ENCODE data around the gene CNNM3.
A peak's percentile ranks its signal among the peaks of the same experiment; 100 is the strongest.

CNNM3 gene

DNA sequence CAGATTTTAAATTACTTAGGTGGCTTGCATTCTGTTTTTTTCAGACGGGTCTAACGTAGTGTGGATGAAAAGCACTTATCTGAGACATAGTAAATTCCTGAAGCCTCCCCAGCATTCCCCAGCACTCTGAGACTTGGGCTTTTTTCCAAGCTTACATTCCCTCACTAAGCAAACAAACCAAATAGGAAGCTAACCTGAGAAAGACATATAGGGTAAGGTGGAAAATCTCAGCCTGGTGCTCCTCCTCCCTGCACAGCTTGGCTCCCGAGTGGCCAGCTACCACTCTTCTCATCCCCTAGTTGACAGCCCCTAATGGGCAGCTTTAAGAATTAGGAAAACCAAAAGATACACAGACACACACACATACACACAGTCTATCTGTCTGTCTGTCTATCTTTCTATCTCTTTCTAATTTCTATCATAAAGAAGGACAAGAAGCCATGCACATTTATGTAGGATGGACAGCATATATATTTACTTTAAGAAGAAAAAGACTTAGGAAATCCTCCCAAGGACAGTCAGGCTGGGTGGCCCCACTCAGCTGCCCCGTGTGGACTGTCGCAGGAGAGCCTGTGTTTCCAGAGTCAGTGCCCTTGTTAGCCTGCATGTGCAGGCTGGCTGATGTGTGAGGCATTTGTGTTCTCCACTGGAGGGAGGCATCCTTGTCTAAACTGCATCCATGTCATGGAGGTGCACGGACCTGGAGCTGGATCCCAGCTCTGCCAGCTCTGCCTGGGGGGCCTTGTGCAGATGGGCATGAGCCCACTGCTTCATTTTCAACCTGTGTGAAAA lies 8.2 kb downstream of the CNNM3 start:
- Histone ChIP-seq H3K36me3 (replicated peaks in 1 of 2; ENCODE audit: control insufficient read depth in 2 of 2, insufficient read depth in 2 of 2, low read length in 2 of 2) (peaks cover 41 to 87% of the 10 kb centered on the region in 2 donors), H3K18ac (ENCODE audit: low read length) (no peak overlapping the region), H2BK120ac (ENCODE audit: low read depth, low read length) (no peak overlapping the region), H3K4me3 (ENCODE audit: low read length in 2 of 2) (no peak overlapping the region), H2BK12ac (ENCODE audit: low read length) (no peak overlapping the region), H3K14ac (ENCODE audit: low read length) (no peak overlapping the region), H3K27me3 (ENCODE audit: control insufficient read depth in 3 of 3, insufficient read depth in 3 of 3, low read depth in 1 of 3, low read length in 3 of 3) (no peaks in the 10 kb centered on the region), H3K9me3 (replicated peaks in 1 of 2; ENCODE audit: control insufficient read depth in 2 of 2, insufficient read depth in 1 of 2, low read depth in 1 of 2, low read length in 2 of 2) (no peaks in the 10 kb centered on the region), H4K8ac (ENCODE audit: low read depth, low read length) (no peak overlapping the region), H2BK15ac (ENCODE audit: low read length) (no peak overlapping the region), H3K79me1 (ENCODE audit: low read depth, low read length) (peaks cover 14% of the 10 kb centered on the region), H3K4ac (ENCODE audit: low read length) (no peak overlapping the region), H3K9ac (ENCODE audit: low read depth, low read length, poor library complexity) (no peak overlapping the region), H2BK5ac (ENCODE audit: low read length) (no peak overlapping the region), H3K27ac (replicated peaks; ENCODE audit: low read length) (no peak overlapping the region), H3K4me2 (ENCODE audit: insufficient read depth, low read length, poor library complexity, severe bottlenecking) (no peak overlapping the region), H3K4me1 (ENCODE audit: control insufficient read depth in 2 of 2, insufficient read depth in 1 of 2, low read depth in 1 of 2, low read length in 2 of 2) (peaks cover 0 to 15% of the 10 kb centered on the region in 2 donors), H2AK5ac (ENCODE audit: low read depth, low read length) (no peak overlapping the region), H3K23ac (ENCODE audit: low read depth, low read length, poor library complexity) (no peak overlapping the region), H4K91ac (ENCODE audit: low read depth, low read length, poor library complexity) (no peak overlapping the region), H2AFZ (ENCODE audit: low read length) (no peak overlapping the region)
- no peak for DNase-seq (ENCODE audit: low spot score)
- no CpG with 5 or more reads among the region's 6 CpGs for WGBS, 2 donors (ENCODE audit: extremely low coverage in 2 of 2, insufficient read length in 2 of 2, insufficient replicate concordance in 1 of 2)

DNA sequence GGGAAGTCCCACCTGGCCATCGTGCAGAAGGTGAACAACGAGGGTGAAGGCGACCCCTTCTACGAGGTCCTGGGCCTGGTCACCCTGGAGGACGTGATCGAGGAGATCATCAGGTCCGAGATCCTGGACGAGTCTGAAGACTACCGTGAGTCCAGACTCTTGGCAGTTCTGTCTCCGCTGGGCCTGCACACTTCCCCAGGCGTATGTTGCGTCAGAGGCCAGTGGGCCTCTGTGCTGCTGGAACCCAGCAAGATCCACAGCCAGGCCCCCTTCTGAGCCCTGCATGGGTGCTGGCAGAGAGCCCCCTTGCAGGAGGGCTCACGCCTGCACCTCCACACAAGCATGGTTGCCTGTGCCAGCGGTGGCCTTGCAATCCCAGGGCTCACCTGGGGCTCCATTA lies 9.0 kb downstream of the CNNM3 start:
- H2AK5ac ChIP-seq (ENCODE audit: low read depth, low read length), result no peak overlapping the region
- WGBS, 2 donors (ENCODE audit: extremely low coverage in 2 of 2, insufficient read length in 2 of 2, insufficient replicate concordance in 1 of 2), result no CpG with 5 or more reads among the region's 14 CpGs
- no peak overlapping the region for H2BK12ac ChIP-seq (ENCODE audit: low read length)
- no peak overlapping the region for H3K27ac ChIP-seq (replicated peaks; ENCODE audit: low read length)
- H3K18ac ChIP-seq (ENCODE audit: low read length), result no peak overlapping the region
- H2AFZ ChIP-seq (ENCODE audit: low read length), result no peak overlapping the region
- H3K4ac ChIP-seq (ENCODE audit: low read length), result no peak overlapping the region
- peaks cover 40 to 87% of the 10 kb centered on the region in 2 donors for H3K36me3 ChIP-seq (replicated peaks in 1 of 2; ENCODE audit: control insufficient read depth in 2 of 2, insufficient read depth in 2 of 2, low read length in 2 of 2)
- H3K14ac ChIP-seq (ENCODE audit: low read length), result no peak overlapping the region
- H2BK15ac ChIP-seq (ENCODE audit: low read length), result no peak overlapping the region
- no peaks in the 10 kb centered on the region for H3K9me3 ChIP-seq (replicated peaks in 1 of 2; ENCODE audit: control insufficient read depth in 2 of 2, insufficient read depth in 1 of 2, low read depth in 1 of 2, low read length in 2 of 2)
- H3K79me1 ChIP-seq (ENCODE audit: low read depth, low read length), result peaks cover 14% of the 10 kb centered on the region
- H3K27me3 ChIP-seq (ENCODE audit: control insufficient read depth in 3 of 3, insufficient read depth in 3 of 3, low read depth in 1 of 3, low read length in 3 of 3), result no peaks in the 10 kb centered on the region
- no peak overlapping the region for H3K4me2 ChIP-seq (ENCODE audit: insufficient read depth, low read length, poor library complexity, severe bottlenecking)
- peaks cover 0 to 11% of the 10 kb centered on the region in 2 donors for H3K4me1 ChIP-seq (ENCODE audit: control insufficient read depth in 2 of 2, insufficient read depth in 1 of 2, low read depth in 1 of 2, low read length in 2 of 2)
- H2BK5ac ChIP-seq (ENCODE audit: low read length), result no peak overlapping the region
- no peak overlapping the region for H3K9ac ChIP-seq (ENCODE audit: low read depth, low read length, poor library complexity)
- H3K4me3 ChIP-seq (ENCODE audit: low read length in 2 of 2), result no peak overlapping the region
- no peak overlapping the region for H4K91ac ChIP-seq (ENCODE audit: low read depth, low read length, poor library complexity)
- no peak overlapping the region for H3K23ac ChIP-seq (ENCODE audit: low read depth, low read length, poor library complexity)
- no peak overlapping the region for H2BK120ac ChIP-seq (ENCODE audit: low read depth, low read length)
- DNase-seq (ENCODE audit: low spot score), result no peak
- H4K8ac ChIP-seq (ENCODE audit: low read depth, low read length), result no peak overlapping the region

DNA sequence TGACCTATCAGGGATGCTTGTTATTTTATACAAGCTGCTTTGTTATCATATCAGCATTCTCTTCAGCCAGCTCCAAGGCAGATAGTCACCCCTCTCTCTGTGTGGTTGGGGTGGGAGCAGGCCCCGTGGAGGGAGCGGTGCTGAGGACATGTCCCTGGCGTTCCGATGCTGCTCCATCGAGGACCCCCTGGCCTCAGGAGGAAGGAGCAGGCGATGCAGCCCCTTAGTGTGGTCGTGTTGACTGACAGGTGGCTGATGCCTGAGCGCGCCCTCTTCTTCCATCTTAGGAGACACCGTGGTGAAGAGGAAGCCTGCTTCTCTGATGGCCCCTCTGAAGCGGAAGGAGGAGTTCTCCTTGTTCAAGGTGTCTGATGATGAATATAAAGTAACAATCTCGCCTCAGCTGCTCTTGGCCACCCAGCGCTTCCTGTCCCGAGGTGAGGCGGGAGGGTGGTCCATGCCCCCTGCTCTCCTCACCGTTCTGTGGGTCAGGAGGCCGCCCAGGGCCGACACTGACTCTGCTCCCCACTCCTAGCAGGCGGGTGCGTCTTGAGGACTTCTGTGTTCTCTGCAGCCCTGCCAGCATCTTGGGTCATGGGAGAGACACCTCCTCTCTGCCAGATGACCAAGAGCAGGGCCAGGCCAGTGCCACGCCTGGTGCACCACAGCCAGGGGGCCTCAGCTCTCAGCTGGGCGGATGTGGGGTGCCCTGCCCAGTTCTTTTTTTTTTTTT lies 10.6 kb downstream of the CNNM3 start:
- WGBS, 2 donors (ENCODE audit: extremely low coverage in 2 of 2, insufficient read length in 2 of 2, insufficient replicate concordance in 1 of 2), result no CpG with 5 or more reads among the region's 22 CpGs
- peaks cover 0 to 2% of the 10 kb centered on the region in 2 donors for H3K4me1 ChIP-seq (ENCODE audit: control insufficient read depth in 2 of 2, insufficient read depth in 1 of 2, low read depth in 1 of 2, low read length in 2 of 2)
- peaks cover 48 to 90% of the 10 kb centered on the region in 2 donors for H3K36me3 ChIP-seq (replicated peaks in 1 of 2; ENCODE audit: control insufficient read depth in 2 of 2, insufficient read depth in 2 of 2, low read length in 2 of 2)

DNA sequence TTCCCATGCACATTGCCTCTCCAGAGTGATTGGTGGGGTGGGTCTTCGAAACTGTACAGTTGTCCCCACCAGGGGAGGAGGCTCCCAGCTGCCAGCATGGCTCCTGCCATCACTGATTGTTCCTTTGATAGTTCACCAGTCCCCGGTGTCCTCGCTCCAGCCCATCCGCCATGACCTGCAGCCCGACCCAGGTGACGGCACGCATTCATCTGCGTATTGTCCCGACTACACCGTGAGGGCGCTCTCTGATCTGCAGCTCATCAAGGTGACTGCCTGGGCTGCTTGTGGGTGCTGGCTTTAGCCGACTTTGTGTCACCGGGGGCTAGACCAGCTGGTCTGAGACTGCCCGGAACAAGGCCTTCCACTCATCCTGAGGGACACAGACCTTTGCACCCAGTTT lies 12.4 kb downstream of the CNNM3 start:
- peaks cover 4 to 16% of the 10 kb centered on the region in 2 donors for H3K4me1 ChIP-seq (ENCODE audit: control insufficient read depth in 2 of 2, insufficient read depth in 1 of 2, low read depth in 1 of 2, low read length in 2 of 2)
- H3K9ac ChIP-seq (ENCODE audit: low read depth, low read length, poor library complexity), result no peak overlapping the region
- no peak overlapping the region for H3K4me2 ChIP-seq (ENCODE audit: insufficient read depth, low read length, poor library complexity, severe bottlenecking)
- no peak overlapping the region for H2BK15ac ChIP-seq (ENCODE audit: low read length)
- no peak overlapping the region for H3K4ac ChIP-seq (ENCODE audit: low read length)
- H2BK12ac ChIP-seq (ENCODE audit: low read length), result no peak overlapping the region
- peaks cover 5% of the 10 kb centered on the region for H3K79me1 ChIP-seq (ENCODE audit: low read depth, low read length)
- no peak overlapping the region for H3K27ac ChIP-seq (replicated peaks; ENCODE audit: low read length)
- no peak overlapping the region for H3K14ac ChIP-seq (ENCODE audit: low read length)
- no peaks in the 10 kb centered on the region for H3K27me3 ChIP-seq (ENCODE audit: control insufficient read depth in 3 of 3, insufficient read depth in 3 of 3, low read depth in 1 of 3, low read length in 3 of 3)
- H4K91ac ChIP-seq (ENCODE audit: low read depth, low read length, poor library complexity), result no peak overlapping the region
- H2BK5ac ChIP-seq (ENCODE audit: low read length), result no peak overlapping the region
- no peak overlapping the region for H4K8ac ChIP-seq (ENCODE audit: low read depth, low read length)
- DNase-seq (ENCODE audit: low spot score), result no peak
- H3K9me3 ChIP-seq (replicated peaks in 1 of 2; ENCODE audit: control insufficient read depth in 2 of 2, insufficient read depth in 1 of 2, low read depth in 1 of 2, low read length in 2 of 2), result no peaks in the 10 kb centered on the region
- WGBS, 2 donors (ENCODE audit: extremely low coverage in 2 of 2, insufficient read length in 2 of 2, insufficient replicate concordance in 1 of 2), result no CpG with 5 or more reads among the region's 14 CpGs
- H3K4me3 ChIP-seq (ENCODE audit: low read length in 2 of 2), result peak overlapping the region in 1 of 2 donors; percentile 13
- no peak overlapping the region for H3K18ac ChIP-seq (ENCODE audit: low read length)
- H2AFZ ChIP-seq (ENCODE audit: low read length), result no peak overlapping the region
- peaks cover 46 to 95% of the 10 kb centered on the region in 2 donors for H3K36me3 ChIP-seq (replicated peaks in 1 of 2; ENCODE audit: control insufficient read depth in 2 of 2, insufficient read depth in 2 of 2, low read length in 2 of 2)
- no peak overlapping the region for H2AK5ac ChIP-seq (ENCODE audit: low read depth, low read length)
- peak overlapping the region; percentile 12 for H3K23ac ChIP-seq (ENCODE audit: low read depth, low read length, poor library complexity)
- no peak overlapping the region for H2BK120ac ChIP-seq (ENCODE audit: low read depth, low read length)

More for the DNA sequence above, 10.6 kb downstream of the CNNM3 start:
- H2BK12ac ChIP-seq (ENCODE audit: low read length), result no peak overlapping the region
- peaks cover 9% of the 10 kb centered on the region for H3K79me1 ChIP-seq (ENCODE audit: low read depth, low read length)
- no peak overlapping the region for H3K18ac ChIP-seq (ENCODE audit: low read length)
- H3K27ac ChIP-seq (replicated peaks; ENCODE audit: low read length), result no peak overlapping the region
- H3K27me3 ChIP-seq (ENCODE audit: control insufficient read depth in 3 of 3, insufficient read depth in 3 of 3, low read depth in 1 of 3, low read length in 3 of 3), result no peaks in the 10 kb centered on the region
- H2AFZ ChIP-seq (ENCODE audit: low read length), result no peak overlapping the region
- no peak overlapping the region for H3K4ac ChIP-seq (ENCODE audit: low read length)
- no peak for DNase-seq (ENCODE audit: low spot score)
- H3K9me3 ChIP-seq (replicated peaks in 1 of 2; ENCODE audit: control insufficient read depth in 2 of 2, insufficient read depth in 1 of 2, low read depth in 1 of 2, low read length in 2 of 2), result no peaks in the 10 kb centered on the region
- no peak overlapping the region for H2AK5ac ChIP-seq (ENCODE audit: low read depth, low read length)
- H3K14ac ChIP-seq (ENCODE audit: low read length), result no peak overlapping the region
- H3K4me3 ChIP-seq (ENCODE audit: low read length in 2 of 2), result no peak overlapping the region
- H4K8ac ChIP-seq (ENCODE audit: low read depth, low read length), result no peak overlapping the region
- H3K23ac ChIP-seq (ENCODE audit: low read depth, low read length, poor library complexity), result peak overlapping the region; percentile 18
- H3K9ac ChIP-seq (ENCODE audit: low read depth, low read length, poor library complexity), result no peak overlapping the region
- no peak overlapping the region for H2BK5ac ChIP-seq (ENCODE audit: low read length)
- no peak overlapping the region for H4K91ac ChIP-seq (ENCODE audit: low read depth, low read length, poor library complexity)
- no peak overlapping the region for H3K4me2 ChIP-seq (ENCODE audit: insufficient read depth, low read length, poor library complexity, severe bottlenecking)
- no peak overlapping the region for H2BK15ac ChIP-seq (ENCODE audit: low read length)
- H2BK120ac ChIP-seq (ENCODE audit: low read depth, low read length), result peak overlapping the region; percentile 50
